ENCODE data around the gene LAMTOR5. TPM values are rescaled to one million over a fixed set of nuclear protein-coding genes. Genes with fewer than 3 reads are reported as not detected.
"Not testable (repeated sequence)": the region's sequence is repeated elsewhere in the genome, so short reads cannot be mapped to it uniquely, and the experiment has no call there.

The LAMTOR5 gene
- total RNA-seq, 3 donors from 2014 or later = 102 to 117 (median 109) TPM

DNA sequence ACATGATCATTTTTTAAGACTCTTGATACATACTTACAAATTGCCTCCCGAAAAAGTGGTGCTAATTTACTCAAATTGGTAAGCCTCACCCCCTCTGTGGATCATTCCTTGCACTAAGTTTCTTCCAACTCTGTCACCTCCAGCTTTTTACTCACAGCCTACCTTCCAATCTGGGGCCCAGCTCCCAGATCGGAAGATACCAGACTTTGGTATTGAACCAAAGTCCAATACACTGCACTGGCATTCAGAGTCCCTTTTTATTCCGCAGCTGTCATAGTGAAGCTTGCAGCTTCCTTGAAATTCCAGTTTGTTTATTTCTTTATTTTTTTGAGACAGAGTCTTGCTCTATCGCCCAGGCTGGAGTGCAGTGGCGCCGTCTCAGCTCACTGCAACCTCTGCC lies 1.8 kb upstream of the LAMTOR5 start:
- H3K27me3 ChIP-seq = no peaks in the 10 kb centered on the region
- intact Hi-C loops (cut with DNase I; ENCODE audit: low total_unique reads) = no loop called here

DNA sequence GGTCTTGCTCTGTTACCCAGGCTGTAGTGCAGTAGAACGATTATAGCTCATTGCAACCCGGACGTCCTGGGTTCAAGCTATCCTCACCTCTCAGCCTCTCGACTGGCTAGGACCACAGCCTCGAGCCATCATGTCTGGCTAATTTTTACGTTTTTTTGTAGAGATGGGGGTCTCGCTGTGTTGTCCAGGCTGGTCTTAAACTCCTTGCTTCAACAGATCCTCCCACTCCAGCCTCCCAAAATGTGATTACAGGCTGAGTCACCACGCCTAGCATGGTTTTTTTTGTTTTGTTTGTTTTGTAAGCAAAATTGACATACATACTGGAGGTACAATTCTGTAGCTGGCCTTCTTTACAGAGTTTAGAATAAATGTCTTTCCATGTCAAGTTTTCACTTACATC lies 994 bp upstream of the LAMTOR5 start:
- Histone ChIP-seq H3K36me3 (no peaks in the 10 kb centered on the region), H3K4me1 (no peaks in the 10 kb centered on the region), H3K27me3 (no peaks in the 10 kb centered on the region), H3K9me3 (no peaks in the 10 kb centered on the region), H3K4me3 (peak overlapping the region; percentile 89 to 98 (median 97)), H3K27ac (no peak overlapping the region)
- TF ChIP-seq, protein P1, sequence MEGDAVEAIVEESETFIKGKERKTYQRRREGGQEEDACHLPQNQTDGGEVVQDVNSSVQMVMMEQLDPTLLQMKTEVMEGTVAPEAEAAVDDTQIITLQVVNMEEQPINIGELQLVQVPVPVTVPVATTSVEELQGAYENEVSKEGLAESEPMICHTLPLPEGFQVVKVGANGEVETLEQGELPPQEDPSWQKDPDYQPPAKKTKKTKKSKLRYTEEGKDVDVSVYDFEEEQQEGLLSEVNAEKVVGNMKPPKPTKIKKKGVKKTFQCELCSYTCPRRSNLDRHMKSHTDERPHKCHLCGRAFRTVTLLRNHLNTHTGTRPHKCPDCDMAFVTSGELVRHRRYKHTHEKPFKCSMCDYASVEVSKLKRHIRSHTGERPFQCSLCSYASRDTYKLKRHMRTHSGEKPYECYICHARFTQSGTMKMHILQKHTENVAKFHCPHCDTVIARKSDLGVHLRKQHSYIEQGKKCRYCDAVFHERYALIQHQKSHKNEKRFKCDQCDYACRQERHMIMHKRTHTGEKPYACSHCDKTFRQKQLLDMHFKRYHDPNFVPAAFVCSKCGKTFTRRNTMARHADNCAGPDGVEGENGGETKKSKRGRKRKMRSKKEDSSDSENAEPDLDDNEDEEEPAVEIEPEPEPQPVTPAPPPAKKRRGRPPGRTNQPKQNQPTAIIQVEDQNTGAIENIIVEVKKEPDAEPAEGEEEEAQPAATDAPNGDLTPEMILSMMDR (IDR thresholded peaks at IDR 0.05) = no peak
- no peak for TF ChIP-seq POLR2A (IDR thresholded peaks at IDR 0.05)
- no peak for TF ChIP-seq POLR2AphosphoS5 (IDR thresholded peaks at IDR 0.05)
- no peak for DNase-seq (ENCODE audit: low spot score in 2 of 2)
- intact Hi-C loops (cut with DNase I; ENCODE audit: low total_unique reads) = no loop called here

More for the DNA sequence above, 1.8 kb upstream of the LAMTOR5 start:
- Histone ChIP-seq H3K4me3 (no peak overlapping the region), H3K36me3 (no peaks in the 10 kb centered on the region), H3K27ac (no peak overlapping the region), H3K9me3 (no peaks in the 10 kb centered on the region), H3K4me1 (no peaks in the 10 kb centered on the region)
- TF ChIP-seq POLR2AphosphoS5 (IDR thresholded peaks at IDR 0.05) (no peak), POLR2A (IDR thresholded peaks at IDR 0.05) (no peak)
- TF ChIP-seq, protein P1 (IDR thresholded peaks at IDR 0.05) = no peak
- no peak for DNase-seq (ENCODE audit: low spot score in 2 of 2)

DNA sequence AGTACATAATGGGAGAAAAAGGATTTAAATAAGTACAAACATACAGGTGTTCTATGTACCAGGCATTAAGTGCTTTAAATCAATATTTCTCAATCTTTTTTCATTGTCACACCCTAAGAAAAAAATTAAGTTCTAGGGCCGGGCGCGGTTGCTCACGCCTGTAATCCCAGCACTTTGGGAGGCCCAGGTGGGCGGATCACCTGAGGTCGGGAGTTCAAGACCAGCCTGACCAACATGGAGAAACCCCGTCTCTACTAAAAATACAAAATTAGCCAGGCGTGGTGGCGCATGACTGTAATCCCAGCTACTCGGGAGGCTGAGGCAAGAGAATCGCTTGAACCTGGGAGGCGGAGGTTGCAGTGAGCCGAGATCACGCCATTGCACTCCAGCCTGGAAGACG lies 1.1 kb downstream of the LAMTOR5 start:
- DNase-seq (ENCODE audit: low spot score in 2 of 2); H3K9me3 ChIP-seq; H3K36me3 ChIP-seq; intact Hi-C loops (cut with DNase I; ENCODE audit: low total_unique reads); H3K27me3 ChIP-seq; H3K4me1 ChIP-seq: not testable (repeated sequence)
- Histone ChIP-seq H3K4me3 (peak overlapping the region; percentile 89 to 98 (median 97)), H3K27ac (peak overlapping the region; percentile 97 to 98)

DNA sequence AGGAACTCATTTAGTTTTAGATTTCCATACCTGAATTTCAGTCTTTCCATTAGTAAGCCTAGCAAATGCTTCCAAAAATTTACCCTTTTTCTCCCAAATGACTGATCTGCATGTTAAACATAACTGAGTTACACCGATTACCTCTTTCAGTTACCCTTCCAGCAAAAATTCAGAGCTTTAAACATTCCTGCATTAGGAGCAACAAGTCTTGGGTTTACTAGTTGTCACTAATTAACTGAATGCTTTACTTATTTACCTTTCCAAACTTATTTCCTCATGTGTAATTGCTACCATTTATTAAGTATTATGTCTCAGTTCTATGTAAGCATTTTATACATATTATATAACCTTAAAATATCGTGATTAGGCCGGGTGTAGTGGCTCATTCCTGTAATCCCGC lies 3.1 kb downstream of the LAMTOR5 start:
- TF ChIP-seq, protein P1 (IDR thresholded peaks at IDR 0.05) = no peak
- TF ChIP-seq POLR2AphosphoS5 (IDR thresholded peaks at IDR 0.05) (no peak), POLR2A (IDR thresholded peaks at IDR 0.05) (no peak)
- H3K27ac ChIP-seq = no peak overlapping the region
- intact Hi-C loops (cut with DNase I; ENCODE audit: low total_unique reads) = no loop called here
- DNase-seq (ENCODE audit: low spot score in 2 of 2) = no peak
- H3K9me3 ChIP-seq = no peaks in the 10 kb centered on the region
- H3K36me3 ChIP-seq = no peaks in the 10 kb centered on the region
- H3K27me3 ChIP-seq = no peaks in the 10 kb centered on the region
- H3K4me3 ChIP-seq = no peak overlapping the region
- H3K4me1 ChIP-seq = no peaks in the 10 kb centered on the region

DNA sequence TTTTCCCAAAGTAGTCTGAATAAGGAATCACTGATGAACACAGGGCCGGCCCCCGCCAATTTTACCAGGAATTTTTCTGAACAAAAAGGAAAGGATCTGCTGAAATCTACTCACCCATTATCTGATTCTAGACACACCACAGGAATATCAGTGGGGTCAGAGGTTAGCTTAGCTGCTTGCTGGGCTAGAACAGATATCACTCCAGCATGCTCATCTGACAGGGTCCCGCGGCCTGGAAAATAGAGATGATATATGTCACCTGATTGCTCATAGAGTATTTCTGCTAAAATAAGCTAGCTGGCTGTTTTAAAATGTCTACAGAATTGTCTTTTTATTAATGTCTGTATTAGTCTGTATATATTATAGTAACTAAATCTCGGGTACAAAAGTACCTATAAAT lies 3.7 kb downstream of the LAMTOR5 start:
- TF ChIP-seq, protein P1 (IDR thresholded peaks at IDR 0.05) = no peak
- TF ChIP-seq POLR2AphosphoS5 (IDR thresholded peaks at IDR 0.05) (no peak), POLR2A (IDR thresholded peaks at IDR 0.05) (no peak)
- Histone ChIP-seq H3K27ac (no peak overlapping the region), H3K36me3 (no peaks in the 10 kb centered on the region), H3K27me3 (no peaks in the 10 kb centered on the region), H3K4me1 (no peaks in the 10 kb centered on the region), H3K9me3 (no peaks in the 10 kb centered on the region), H3K4me3 (no peak overlapping the region)
- intact Hi-C loops (cut with DNase I; ENCODE audit: low total_unique reads) = no loop called here
- no peak for DNase-seq (ENCODE audit: low spot score in 2 of 2)

DNA sequence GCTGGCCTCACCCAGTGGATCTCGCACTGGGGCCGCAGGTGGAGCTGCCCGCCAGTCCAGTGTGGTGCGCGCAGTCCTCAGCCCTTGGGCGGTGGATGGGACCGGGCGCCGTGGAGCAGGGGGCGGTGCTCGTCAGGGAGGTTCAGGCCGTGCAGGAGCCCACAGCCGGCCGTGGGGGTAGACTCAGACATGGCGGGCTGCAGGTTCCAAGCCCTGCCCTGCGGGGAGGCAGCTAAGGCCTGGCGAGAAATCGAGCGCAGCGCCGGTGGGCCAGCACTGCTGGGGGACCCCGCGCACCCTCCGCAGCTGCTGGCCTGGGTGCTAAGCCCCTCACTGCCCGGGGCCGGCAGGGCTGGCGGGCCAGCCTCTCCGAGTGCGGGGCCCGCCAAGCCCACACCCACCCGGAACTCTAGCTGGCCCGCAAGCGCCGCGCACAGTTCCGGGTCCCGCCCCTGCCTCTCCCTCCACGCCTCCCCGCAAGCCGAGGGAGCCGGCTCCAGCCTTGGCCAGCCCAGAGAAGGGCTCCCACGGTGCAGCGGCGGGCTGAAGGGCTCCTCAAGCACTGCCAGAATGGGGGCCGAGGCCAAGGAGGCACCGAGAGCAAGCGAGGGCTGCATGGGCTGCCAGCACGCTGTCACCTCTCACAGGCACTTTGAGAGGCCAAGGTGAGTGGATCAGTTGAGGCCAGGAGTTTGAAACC lies 11.1 kb downstream of the LAMTOR5 start:
- intact Hi-C loops (cut with DNase I; ENCODE audit: low total_unique reads); H3K9me3 ChIP-seq; H3K4me1 ChIP-seq; H3K27me3 ChIP-seq; H3K4me3 ChIP-seq; DNase-seq (ENCODE audit: low spot score in 2 of 2); H3K36me3 ChIP-seq; H3K27ac ChIP-seq: not testable (repeated sequence)

All from breast epithelium (tissue), 4 donors.